ENCODE data around the gene PLCB1.
A peak's percentile ranks its signal among the peaks of the same experiment; 100 is the strongest.

The PLCB1 gene

GRCh38 chr20:8678098-8678776, 546.2 kb downstream of the PLCB1 start:
- no peak for DNase-seq

GRCh38 chr20:8689337-8689736, 557.3 kb downstream of the PLCB1 start:
- DNase-seq, result no peak

GRCh38 chr20:8690074-8690473, 558.0 kb downstream of the PLCB1 start:
- DNase-seq, result no peak

GRCh38 chr20:8693709-8694108, 561.6 kb downstream of the PLCB1 start:
- DNase-seq, result no peak

DNA sequence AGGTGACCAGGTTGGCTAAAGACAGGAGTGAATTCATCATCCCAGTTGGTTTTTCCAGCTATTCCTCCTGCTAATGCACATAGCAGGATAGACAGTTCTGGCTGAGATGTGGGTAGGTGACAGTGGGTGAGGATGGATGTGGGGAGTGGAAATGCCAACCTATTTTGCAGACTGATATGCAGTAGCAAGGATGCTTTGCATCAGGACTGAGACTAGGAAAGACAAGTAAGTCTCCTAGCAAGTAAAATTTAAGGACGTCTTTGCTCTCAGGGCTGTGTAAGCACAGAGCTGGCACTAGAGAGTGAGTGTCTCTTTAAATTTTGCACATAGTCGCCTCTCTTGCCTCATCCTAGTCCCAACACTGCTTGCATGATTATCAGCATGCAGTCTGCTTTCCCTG, 568.7 kb downstream of the PLCB1 start:
- DNase-seq, result no peak

- no peak for DNase-seq
Measured at GRCh38 chr20:8706961-8707700, 575.1 kb downstream of the PLCB1 start.

DNA sequence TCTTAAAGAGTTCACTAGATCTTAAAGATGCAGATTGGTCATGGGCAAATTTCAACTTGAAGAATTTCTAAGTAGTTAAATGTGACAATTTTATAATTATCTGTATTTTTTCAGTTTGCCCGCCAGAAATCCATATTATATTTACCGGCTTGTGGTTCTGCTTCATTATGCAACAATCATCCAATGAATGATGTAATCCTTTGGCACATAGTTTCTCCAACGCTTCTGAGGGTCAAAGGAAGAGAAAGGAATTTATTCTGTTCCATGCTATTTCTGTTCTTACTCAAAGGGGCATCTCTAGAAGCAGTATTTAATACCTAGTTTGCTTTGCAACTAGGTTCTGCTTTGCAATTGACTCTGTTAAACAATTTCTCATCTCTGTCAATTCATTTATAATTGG, 577.6 kb downstream of the PLCB1 start:
- DNase-seq, result no peak

- no peak for DNase-seq
Measured at GRCh38 chr20:8711501-8711900, 579.4 kb downstream of the PLCB1 start.

GRCh38 chr20:8714206-8714605, 582.1 kb downstream of the PLCB1 start:
- no peak for DNase-seq

GRCh38 chr20:8718279-8718678, 586.2 kb downstream of the PLCB1 start:
- DNase-seq, result no peak

- DNase-seq, result no peak
Measured at GRCh38 chr20:8720089-8720488, 588.0 kb downstream of the PLCB1 start.

DNA sequence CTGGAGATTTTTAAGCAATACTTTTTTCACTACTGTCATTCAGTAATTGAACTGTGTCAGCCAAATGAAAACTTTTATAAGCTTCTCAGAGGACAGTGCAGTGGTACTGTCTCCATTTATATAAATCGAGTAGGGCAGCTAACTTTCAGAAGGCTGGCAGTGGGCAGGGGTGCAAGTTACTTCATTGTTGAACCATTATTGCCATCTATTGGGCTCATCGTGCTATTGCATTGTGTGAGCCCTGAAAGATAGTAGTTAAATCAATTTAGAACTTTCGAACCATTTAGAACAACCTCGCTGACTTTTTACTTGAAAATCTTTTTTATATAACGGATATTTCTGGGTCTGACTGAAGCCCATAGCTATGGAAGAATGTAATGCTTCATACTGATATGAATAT, 589.0 kb downstream of the PLCB1 start:
- DNase-seq, result peak; percentile 45 to 71

GRCh38 chr20:8722277-8722928, 590.3 kb downstream of the PLCB1 start:
- DNase-seq, result peak; percentile 55 to 75

DNA sequence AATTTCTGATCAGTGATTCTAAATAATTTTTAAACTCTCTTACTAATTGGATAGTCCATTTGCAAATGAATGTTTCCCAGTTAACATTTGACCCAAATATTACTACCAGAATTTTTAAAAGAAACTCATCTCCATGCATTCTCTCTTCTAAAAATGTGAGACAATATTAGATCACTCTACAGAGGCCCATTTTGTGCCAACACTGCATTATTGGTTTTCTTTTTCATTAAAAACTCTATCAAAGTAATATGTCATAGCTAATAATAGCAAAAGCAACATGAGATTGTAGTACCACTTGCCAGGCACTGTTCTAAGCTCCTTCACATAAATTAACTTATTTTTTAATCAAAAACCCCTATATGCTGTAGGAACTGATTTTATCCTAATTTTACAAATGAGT, 591.2 kb downstream of the PLCB1 start:
- no peak for DNase-seq

DNA sequence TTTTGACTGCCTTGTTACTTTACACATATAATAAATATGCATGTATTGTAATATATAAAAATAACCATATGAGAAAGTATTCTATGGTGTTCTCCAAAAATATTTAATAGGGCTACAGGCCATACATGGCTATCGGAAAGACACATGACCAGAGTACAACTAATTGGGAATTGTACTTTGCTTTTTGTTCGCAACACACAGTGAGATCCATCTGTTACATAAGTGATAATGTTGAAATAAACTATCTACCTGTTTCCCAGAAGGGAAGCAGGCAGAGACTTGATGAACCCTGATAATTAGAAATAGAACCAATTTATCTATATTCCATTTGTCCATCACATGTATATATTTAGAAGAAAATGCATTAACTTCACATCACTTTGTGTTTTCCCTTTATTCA, 592.8 kb downstream of the PLCB1 start:
- no peak for DNase-seq

DNA sequence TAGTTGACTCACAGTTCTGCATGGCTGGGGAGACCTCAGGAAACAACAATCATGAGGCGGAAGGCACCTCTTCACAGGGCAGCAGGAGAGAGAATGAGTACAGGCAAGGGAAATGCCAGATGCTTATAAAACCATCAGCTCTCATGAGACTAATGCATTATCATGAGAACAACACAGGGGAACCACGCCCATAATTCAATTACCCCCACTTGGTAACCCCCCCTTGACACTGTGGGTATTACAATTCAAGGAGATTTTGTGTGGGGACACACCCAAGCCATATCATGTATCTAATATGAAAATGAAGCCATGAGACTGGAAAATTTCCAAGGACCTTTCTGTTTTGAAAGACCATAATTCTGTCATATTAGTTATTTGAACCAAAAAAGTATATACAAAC, 594.4 kb downstream of the PLCB1 start:
- no peak for DNase-seq

DNA sequence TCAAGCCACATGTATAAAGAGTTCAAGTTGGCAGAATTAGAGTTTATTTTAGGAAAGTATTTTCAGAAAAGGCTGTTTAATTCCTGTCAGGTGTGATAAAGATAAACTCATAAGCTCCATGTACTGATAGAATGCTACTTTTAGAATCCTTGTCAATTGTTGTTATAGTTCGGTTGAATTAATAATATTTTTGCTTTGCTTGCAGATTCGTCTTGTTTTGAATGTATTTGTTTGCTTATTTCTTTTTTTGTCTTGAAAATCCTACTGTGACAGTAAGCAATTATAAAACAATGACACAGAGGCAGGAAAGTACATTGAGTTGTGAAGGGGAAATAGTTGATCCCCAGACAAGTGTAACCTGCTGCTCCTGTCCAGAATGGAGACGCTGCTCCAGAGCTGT, 602.9 kb downstream of the PLCB1 start:
- DNase-seq, result no peak

GRCh38 chr20:8735674-8736073, 603.6 kb downstream of the PLCB1 start:
- DNase-seq, result no peak

DNA sequence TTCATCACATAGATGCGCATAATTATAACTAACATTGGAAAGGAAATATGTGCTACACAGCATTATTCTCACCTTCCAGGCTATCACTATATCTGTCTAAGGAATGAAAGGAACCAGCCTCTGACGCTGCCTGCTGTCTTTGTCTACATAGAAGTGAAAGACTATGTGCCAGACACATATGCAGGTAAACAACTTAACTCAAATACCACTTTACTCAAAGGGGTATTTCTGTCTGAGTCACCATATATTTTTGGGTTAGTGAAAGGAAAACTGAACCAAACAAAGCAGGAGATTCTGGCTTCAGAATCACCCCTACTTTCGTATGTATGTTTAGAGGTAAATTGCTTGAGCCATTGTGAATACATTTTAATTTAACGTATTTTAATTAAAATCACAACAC, 608.2 kb downstream of the PLCB1 start:
- DNase-seq, result no peak

DNA sequence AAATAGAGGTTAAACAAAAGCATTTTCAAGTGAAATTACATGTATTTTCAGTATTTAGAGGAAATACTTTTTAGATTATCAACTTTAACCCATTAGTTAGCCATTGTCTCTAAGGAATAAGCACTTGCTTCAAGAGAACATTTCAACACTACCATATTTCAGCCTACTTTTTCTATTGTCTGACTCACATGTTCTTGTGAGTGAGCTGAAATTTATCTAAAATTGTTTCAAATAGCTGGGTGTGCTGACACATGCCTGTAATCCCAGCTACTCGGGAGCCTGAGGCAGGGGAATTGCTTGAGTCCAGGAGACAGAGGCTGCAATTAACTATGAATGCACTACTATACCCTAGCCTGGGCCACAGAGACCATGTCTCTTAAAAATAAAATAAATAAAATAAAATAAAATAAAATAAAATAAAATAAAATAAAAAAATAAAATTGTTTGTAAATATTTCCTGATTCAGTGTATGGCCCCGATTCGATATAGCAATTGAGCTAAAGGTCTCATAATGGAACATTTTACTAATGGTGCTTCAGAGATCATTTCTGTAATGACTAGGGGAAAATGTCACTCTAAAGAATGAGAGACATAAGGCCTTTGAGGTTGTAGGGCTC, 612.3 kb downstream of the PLCB1 start:
- DNase-seq, result no peak

GRCh38 chr20:8749101-8749500, 617.0 kb downstream of the PLCB1 start:
- no peak for DNase-seq

DNA sequence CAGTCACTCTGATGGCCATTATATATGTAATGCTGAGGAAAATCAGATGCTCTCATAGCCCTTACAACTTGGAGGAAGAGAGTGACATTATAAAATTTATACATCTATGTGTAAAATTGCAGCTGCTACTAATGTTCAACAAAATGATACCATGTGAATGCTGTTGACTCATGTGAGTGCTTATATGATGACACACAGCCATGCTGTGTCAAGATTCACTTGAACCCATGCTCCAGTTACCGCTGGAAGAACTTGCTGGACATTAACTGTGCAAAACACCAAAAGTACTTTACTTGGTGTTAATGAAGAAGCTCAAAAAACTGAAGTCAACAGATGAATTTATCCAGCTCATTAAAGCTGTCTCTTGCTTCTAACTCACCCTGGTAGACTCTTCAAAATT, 617.9 kb downstream of the PLCB1 start:
- DNase-seq, result no peak

DNA sequence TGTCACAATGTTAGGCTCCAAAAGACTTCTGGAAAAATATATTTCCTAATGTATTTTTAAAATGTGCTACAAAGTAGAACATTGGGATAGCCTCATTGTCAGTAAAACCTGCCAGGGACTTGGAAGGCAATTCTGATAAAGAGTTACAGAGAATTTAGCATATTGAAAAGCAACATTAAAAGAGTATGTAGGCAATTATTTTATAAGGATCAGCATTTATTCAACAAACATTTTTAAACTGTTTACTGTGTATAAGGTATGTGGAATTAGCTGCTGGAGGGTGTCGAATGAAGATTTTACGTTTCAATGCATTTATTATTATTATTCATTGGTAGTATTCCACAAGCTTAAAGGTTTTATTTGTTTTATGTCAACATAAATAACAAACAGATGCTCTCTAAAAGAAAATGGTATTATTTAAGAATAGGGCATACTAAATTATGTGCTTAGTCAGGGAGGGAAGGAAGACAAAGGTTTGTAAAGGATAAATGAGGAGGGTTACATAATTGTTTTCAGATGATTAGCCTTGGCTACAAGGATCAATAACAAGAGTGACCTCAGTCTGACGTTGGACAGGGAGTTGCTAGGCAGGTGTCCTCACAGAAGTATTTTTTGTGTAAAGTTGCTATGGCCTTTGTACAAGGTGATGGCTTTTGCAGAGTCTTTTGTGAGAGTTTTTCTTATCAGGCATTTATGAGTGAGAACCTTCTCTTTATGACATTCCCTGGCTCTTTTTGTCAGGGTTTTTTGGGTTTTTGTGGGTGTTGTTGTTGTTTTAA, 623.5 kb downstream of the PLCB1 start:
- peak; percentile 3 to 13 for DNase-seq

Data from NCI-H2081 (cell line).